ENCODE data around the gene RRP9. TPM values are rescaled to one million over a fixed set of nuclear protein-coding genes. Genes with fewer than 3 reads are reported as not detected.
"Not testable (repeated sequence)": the region's sequence is repeated elsewhere in the genome, so short reads cannot be mapped to it uniquely, and the experiment has no call there.

The RRP9 gene, protein sequence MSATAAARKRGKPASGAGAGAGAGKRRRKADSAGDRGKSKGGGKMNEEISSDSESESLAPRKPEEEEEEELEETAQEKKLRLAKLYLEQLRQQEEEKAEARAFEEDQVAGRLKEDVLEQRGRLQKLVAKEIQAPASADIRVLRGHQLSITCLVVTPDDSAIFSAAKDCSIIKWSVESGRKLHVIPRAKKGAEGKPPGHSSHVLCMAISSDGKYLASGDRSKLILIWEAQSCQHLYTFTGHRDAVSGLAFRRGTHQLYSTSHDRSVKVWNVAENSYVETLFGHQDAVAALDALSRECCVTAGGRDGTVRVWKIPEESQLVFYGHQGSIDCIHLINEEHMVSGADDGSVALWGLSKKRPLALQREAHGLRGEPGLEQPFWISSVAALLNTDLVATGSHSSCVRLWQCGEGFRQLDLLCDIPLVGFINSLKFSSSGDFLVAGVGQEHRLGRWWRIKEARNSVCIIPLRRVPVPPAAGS
- 80.6 and 87.0 TPM in 2 replicates for total RNA-seq (2014; rRNA removed; shearing (Covaris generic))

DNA sequence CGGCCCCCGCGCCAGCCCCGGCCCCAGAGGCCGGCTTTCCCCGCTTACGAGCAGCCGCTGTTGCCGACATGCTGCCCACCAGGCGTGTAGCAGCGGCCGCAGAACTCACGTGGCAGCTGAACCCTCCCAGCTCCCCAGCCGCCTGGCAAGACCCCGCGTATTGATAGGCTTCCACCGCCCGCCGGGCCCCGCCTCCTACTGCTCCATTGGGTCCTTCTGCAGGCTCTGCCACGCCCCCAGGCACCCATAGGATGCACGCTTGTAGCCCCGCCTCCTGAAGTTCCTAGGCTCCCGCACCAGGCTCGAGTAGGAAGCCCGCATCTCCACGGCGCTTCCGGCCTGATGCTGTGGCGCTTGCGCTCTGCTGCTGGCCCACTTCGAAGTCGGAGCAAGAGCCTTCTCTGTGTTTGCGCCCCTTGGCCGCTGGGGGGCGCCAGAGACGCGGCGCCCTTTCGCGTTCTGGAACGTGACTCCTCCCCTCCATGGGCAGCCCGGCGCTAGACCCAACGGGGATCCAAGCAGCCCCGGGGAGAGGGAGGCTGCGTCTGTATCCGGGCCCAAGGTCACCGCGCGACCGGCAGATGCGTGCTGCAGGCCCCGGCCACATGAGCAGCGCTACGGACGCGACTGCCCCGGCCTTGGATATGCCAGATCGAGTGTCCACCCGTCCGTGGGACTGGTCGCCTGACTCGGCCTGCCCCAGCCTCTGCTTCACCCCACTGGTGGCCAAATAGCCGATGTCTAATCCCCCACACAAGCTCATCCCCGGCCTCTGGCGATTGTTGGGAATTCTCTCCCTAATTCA, at the start of gene RRP9, which contains the start of gene PARP3:
RRP9 (minus strand) TSS at position 107 of the 805 bp plus-strand sequence; CDS start at position 70, 37 bp downstream.
PARP3 (plus strand) TSS at position 566 of the 805 bp plus-strand sequence. CDS start 993 bp downstream, outside the sequence.
- peak; percentile 100 for DNase-seq (ENCODE audit: low spot score)
- in situ Hi-C loops (cut with HindIII; ENCODE audit: low sequenced_read_pairs): no loop called here

GRCh38 chr3:51990501-51990971, 48.8 kb upstream of the RRP9 start:
- DNase-seq (ENCODE audit: low spot score); in situ Hi-C loops (cut with HindIII; ENCODE audit: low sequenced_read_pairs): not testable (repeated sequence)

DNA sequence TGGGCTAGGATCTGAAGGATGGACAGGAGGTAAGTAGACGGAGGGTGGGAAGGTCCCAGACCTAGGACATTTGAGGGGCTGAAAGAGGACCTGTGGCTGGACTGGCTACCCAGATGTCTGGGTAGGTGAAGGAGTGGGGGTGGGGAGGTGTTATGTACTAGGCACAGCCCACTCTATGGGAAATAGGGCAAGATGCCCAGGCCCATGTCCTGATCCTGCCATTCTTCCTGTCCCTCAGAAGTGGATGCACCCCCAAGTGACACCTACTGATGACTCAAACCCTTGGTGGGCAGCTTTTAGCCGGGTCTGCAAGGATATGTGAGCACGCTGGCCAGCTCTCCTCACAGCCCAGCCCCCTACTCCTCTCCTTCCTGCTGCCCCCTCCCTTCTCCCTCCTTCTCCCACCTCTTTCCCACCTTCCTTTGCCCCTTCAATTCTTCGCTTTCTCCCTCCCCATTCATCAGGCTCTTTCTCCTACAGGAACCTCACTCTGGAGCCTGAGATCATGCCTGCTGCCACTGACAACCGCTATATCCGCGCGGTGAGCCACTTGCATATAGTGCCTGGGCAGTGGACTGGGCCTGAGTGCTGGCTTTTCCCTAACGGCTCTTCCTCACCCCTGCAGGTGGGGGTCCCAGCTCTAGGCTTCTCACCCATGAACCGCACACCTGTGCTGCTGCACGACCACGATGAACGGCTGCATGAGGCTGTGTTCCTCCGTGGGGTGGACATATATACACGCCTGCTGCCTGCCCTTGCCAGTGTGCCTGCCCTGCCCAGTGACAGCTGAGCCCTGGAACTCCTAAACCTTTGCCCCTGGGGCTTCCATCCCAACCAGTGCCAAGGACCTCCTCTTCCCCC, 46.8 kb upstream of the RRP9 start:
- in situ Hi-C loops (cut with HindIII; ENCODE audit: low sequenced_read_pairs): no loop called here
- no peak for DNase-seq (ENCODE audit: low spot score)

DNA sequence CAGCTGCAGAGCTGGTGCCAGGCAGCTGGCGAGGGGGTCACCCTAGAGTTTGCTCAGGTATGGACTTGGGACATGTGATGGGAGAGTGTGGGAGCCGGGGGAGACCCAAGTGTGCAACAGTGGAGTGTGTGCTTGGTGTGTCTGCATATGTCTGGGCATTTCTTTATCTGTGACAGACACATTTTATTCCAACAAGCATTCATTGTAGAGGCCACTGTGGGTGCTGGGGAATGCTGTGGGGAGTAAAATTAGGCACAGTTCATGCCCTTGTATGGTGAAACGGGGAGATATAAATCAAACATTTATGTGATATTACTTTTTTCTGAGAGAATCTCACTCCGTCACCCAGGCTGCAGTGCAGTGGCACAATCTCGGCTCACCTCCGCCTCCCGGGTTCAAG, 45.9 kb upstream of the RRP9 start:
- in situ Hi-C loops (cut with HindIII; ENCODE audit: low sequenced_read_pairs): no loop called here
- no peak for DNase-seq (ENCODE audit: low spot score)

DNA sequence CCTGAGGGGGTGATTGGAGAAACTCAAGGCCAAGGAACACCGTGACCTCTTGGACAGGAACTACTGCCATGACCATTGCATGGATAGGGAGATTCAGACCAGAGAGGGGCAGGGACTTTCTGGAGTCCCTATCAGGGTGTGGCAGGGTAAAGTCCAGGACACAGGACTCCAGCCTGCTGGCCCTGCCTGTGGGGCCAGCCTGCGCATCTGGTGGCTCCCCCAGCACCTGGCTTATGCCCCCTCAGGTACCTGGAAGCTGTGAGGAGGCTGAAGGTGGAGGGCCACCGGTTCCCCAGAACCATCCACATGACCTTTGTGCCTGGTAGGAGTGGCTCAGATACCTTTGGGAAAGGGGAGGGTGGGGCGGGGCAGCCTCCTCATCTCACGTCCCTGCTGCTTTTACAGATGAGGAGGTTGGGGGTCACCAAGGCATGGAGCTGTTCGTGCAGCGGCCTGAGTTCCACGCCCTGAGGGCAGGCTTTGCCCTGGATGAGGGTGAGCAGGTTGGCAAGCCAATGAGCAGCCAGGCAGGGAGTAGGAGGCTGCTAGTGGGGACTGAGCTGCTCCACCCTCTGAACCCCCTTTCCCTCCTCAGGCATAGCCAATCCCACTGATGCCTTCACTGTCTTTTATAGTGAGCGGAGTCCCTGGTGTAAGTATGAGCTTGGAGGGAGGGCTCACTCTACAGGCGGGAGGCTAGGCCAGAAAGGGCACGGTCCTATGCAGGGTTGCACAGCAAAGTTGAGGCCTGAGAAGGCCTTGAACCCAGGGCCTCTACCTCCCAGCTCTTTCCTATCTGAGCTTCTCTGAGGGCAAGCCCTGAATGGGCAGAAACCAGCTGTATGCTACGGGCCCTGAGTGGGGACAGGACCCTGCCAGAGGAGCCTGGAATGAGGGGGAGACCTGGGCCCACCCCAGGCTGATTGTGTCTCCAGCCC, 44.6 kb upstream of the RRP9 start:
- in situ Hi-C loops (cut with HindIII; ENCODE audit: low sequenced_read_pairs): no loop called here
- no peak for DNase-seq (ENCODE audit: low spot score)

GRCh38 chr3:51985063-51985462, 43.4 kb upstream of the RRP9 start:
- no peak for DNase-seq (ENCODE audit: low spot score)
- in situ Hi-C loops (cut with HindIII; ENCODE audit: low sequenced_read_pairs): no loop called here

- in situ Hi-C loops (cut with HindIII; ENCODE audit: low sequenced_read_pairs): no loop called here
- no peak for DNase-seq (ENCODE audit: low spot score)
These were observed 42.6 kb upstream of the RRP9 start for GRCh38 chr3:51984269-51984647.

DNA sequence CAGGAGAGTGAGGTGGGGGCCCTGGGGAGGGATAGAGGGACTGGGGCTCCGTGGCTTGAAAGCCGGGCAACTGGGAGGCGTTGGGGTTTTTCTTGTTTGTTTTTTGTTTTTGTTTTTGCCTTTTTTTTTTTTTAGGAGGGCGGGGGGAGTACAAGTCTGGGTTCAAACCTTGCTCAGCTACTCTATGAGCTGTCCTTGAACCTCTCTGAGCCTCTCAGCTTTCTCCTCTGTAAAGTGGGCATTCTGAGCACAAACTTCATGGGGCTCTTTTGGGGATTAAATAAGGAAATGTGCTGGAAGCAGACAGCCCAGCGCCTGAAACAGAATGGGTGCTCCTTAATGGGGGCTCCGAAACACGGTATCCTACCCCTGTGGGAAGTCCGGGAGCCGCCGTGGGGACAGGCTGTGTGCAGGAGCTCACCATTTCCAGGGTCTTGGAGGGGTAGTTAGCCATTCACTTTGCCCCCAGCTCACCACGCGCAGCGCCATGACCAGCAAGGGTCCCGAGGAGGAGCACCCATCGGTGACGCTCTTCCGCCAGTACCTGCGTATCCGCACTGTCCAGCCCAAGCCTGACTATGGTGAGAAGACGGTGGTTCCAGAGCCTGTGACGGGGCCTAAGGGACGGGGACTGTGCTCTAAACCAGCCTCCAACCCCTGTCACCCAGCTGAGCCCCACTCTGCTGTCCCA, 42.0 kb upstream of the RRP9 start:
- in situ Hi-C loops (cut with HindIII; ENCODE audit: low sequenced_read_pairs): no loop called here
- DNase-seq (ENCODE audit: low spot score): no peak

GRCh38 chr3:51982838-51983577, 41.3 kb upstream of the RRP9 start, which contains the start of gene ACY1:
Gene ACY1 (plus strand): TSS chr3:51983535. CDS start chr3:51984065, 530 bp downstream.
- in situ Hi-C loops (cut with HindIII; ENCODE audit: low sequenced_read_pairs): no loop called here
- peak; percentile 53 for DNase-seq (ENCODE audit: low spot score)

DNA sequence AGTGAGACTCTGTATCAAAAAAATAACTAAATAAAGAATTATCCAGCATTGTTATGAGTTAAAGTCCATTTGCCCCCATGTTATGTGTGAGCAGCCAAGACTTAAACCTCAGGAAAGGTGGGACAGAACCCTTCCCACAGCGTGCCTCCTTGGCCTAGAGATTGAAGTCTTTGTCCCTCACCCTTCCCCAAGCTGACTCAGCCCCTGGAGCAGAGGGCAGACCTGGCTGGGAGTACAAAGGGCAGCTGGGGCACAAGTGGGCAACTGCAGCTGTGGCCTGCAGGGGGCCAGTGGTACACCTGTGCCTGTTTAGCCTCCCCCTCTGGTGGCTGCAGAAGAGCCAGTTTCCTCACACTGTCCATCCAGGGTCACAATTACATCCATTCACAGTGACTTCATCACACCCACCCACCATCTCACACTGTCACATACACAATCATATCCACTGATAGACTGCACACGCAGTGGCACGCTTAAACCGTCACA, 40.7 kb upstream of the RRP9 start:
- in situ Hi-C loops (cut with HindIII; ENCODE audit: low sequenced_read_pairs): no loop called here
- no peak for DNase-seq (ENCODE audit: low spot score)

DNA sequence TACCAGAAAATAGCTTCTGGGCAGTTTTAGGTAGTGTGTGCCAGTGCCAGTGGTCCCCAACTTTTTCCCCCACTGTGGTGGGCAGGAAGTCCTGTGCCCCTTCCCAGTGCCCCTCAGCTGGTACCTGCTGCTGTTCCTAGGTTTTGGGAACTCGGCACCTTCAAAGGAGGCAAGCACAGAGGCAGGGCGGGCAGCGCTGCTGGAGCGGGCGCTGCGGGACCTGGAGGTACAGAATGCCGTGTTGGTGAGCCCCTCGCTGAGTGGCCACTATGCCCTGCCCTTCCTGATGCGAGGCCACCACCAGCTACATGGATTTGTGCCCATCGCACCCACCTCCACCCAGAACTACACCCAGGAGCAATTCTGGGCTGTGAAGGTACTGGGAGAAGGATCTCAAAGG, 38.5 kb upstream of the RRP9 start:
- in situ Hi-C loops (cut with HindIII; ENCODE audit: low sequenced_read_pairs): no loop called here
- DNase-seq (ENCODE audit: low spot score): no peak

DNA sequence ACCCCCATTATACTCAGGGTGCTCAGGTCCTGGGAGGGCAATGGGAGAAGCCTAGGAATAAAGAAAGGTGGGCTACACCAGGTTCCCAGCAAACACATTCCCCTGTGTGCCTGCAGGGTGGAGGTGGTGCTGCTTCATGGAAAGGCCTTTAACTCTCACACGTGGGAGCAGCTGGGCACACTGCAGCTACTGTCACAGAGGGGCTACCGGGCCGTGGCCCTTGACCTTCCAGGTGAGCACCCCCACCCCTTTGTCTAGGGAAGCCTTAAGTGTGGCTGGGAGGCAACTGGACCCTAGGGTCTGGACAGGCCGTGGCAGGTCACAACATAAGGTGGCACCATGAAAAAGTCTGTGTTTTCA, 36.4 kb upstream of the RRP9 start:
- DNase-seq (ENCODE audit: low spot score): no peak
- in situ Hi-C loops (cut with HindIII; ENCODE audit: low sequenced_read_pairs): no loop called here

- peak; percentile 16 for DNase-seq (ENCODE audit: low spot score)
- in situ Hi-C loops (cut with HindIII; ENCODE audit: low sequenced_read_pairs): no loop called here
These were observed 35.9 kb upstream of the RRP9 start for GRCh38 chr3:51977446-51978142.

DNA sequence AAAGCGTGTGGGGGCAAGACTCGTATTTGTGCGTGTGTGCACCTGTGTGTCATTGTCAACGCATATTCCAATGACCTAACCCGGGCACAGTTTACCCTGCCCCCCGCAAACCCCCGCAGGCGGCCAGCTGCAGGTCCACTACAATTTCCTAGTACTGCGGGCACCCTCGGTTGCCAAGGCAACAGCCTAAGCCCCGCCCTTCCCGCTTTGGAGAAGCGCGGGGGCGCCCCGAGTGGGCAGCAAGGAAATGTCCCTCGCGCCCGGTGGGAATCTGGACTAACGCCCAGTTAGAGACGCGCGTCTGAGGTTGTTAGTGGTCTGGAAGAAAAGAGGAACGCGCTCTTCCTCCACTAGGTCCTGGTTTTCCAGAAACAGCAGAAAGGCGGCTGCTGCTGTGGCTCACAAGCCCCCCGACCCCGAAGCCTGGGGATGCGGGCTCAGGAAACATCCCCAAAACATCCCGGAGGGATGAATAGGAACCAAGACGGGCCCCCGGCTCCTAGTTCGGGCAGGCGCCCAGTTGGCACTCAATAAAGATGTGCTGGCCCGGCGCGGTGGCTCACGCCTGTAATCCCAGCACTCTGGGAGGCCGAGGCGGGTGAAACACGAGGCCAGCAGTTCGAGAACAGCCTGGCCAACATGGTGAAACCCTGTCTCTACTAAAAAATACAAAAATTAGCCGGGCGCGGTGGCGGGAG, 34.3 kb upstream of the RRP9 start:
- in situ Hi-C loops (cut with HindIII; ENCODE audit: low sequenced_read_pairs): no loop called here
- DNase-seq (ENCODE audit: low spot score): peak; percentile 95

DNA sequence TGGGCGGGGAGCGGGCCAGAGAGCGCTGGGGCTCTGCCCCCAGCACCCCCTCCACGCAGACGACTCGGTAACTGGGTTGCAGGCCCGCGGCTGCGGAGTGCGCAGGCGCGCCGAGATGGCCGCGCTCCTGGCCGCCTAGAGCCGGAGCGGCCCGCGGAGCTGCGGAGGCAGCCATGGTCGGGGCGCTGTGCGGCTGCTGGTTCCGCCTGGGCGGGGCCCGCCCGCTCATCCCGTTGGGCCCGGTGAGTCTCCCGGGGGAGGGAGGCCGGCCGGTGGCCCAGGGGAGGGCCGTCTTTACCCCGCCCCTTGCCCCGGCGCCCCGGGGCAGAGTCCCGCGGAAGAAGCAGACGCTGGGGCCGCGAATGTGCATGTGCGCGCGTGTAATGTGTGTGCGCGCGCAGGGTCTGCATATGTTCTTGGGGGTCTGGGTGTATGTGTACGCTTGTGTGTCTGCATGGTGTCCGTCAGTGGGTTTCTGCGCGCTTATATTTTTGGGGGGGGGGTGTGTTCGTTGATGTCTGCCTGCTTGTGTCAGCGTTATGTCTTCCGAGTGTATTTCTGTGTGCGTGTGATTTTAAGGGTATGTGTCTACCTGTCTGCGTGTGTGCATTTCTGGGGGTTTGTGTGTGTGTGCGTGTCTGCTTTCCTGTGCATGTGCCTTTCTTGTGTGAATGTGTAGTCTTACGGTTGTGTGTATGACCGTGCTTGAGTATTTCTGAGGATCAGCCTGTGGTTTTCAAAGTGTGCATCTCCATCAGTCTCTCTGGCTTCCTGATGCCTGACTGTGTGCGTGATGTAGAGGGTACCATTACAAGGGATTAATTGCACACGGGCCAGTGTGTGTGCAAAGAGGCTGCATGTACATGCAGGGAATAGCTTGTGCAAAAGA, 33.5 kb upstream of the RRP9 start, which contains the start of gene ABHD14A:
ABHD14A (plus strand) TSS at position 102 of the 889 bp plus-strand sequence; CDS start at position 174, 72 bp downstream.
- in situ Hi-C loops (cut with HindIII; ENCODE audit: low sequenced_read_pairs): no loop called here
- peak; percentile 83 for DNase-seq (ENCODE audit: low spot score)

Data from G401 (cell line).